Activated gamma-delta T cell treated with Interleukin-2 at 50 U/mL for 16 hours (primary cell): ENCODE data around the gene GPR42.
A peak's percentile ranks its signal among the peaks of the same experiment; 100 is the strongest.
"Not testable (repeated sequence)": the region's sequence is repeated elsewhere in the genome, so short reads cannot be mapped to it uniquely, and the experiment has no call there.

Experiments
- DNase-seq: peaks from one replicate; pipeline ENCODE4 v3.0.0-alpha.2; 2020

Gene GPR42

DNA sequence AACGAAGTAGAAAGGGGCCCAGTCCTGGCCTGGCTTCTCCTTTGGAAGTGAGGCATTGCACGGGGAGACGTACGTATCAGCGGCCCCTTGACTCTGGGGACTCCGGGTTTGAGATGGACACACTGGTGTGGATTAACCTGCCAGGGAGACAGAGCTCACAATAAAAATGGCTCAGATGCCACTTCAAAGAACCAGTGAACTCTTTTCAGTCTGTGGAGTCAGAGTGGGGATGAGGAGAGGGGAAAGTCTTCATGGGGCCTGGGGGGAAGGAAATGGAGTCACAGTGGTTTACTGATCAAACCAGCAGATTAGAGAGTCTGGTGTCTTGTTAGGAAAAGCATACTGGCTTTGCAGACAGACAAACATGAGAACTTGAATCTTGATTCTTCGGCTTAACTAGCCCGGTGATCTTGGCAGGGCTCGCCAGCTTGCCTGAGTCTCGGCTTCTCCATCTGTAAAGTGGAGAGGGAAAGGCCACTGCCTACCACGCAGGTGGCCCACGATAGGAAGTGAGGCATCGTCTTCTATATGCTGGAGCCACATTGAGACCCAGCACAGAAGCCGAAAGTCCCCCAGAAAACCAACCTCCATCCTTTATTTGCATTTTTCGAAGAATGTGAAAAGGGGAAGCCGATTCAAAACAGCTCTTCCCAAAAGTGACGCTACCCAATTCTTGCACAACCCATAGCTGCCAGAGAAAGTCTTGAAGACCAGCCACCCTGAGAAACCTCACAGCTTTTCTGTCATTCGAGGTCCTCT is 23.5 kb upstream of the GPR42 start, which contains the start of gene FFAR1:
TSS of gene FFAR1 (plus strand) at position 732 of the 759 bp plus-strand sequence. CDS start 3,650 bp downstream, outside the sequence.
- no peak for DNase-seq

DNA sequence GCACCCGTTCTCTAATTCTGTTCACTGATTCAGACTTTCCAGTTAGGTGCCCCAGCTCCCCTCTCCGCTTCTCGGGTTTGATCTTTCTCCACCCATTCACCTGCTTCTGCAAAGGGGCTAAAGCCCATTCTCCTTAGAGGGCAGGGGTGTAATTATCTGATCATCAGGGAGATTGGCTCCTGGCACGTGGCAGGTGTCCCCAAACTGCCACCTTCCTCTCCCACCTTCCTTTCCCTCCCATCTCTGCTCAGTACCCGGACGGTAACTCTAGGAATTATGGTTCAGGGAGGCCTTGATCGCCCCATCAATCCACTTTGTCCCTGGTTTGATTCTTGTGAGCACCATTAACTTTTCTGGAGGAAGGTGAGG is 23.0 kb upstream of the GPR42 start:
- DNase-seq, result no peak

DNA sequence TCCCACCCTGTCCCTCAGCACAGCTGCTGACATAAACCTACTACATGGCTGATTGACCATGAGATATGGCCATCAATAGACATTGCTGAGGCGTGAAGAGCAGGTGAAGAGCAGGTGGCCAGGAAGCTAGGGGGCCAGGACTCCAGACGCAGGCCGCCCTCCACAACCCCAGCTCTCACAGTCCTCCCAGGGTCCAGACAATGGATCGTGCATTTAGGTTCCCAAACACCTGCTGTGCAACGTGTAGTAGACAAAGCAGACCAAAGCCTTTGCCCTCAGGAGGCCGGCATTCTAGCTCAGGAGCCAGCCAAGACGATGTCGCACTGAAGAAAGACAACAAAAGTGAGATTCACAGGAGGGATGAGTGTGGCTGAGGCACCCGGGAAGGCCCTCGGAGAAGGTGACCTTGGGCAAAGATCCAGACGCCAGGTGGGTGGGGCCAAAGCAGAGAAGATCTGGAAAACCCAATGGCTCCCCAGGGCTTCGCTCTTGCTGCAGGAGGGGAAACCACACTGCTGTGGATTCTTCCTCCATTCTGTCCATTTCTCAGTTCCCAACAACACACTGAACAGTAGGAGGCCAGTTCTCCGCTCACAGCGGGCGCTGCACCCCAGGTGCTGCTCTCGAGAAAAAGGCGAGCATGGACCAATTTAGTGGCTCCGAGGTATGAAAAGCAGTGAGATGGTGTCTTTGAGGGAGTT is 21.8 kb upstream of the GPR42 start:
- no peak for DNase-seq

DNA sequence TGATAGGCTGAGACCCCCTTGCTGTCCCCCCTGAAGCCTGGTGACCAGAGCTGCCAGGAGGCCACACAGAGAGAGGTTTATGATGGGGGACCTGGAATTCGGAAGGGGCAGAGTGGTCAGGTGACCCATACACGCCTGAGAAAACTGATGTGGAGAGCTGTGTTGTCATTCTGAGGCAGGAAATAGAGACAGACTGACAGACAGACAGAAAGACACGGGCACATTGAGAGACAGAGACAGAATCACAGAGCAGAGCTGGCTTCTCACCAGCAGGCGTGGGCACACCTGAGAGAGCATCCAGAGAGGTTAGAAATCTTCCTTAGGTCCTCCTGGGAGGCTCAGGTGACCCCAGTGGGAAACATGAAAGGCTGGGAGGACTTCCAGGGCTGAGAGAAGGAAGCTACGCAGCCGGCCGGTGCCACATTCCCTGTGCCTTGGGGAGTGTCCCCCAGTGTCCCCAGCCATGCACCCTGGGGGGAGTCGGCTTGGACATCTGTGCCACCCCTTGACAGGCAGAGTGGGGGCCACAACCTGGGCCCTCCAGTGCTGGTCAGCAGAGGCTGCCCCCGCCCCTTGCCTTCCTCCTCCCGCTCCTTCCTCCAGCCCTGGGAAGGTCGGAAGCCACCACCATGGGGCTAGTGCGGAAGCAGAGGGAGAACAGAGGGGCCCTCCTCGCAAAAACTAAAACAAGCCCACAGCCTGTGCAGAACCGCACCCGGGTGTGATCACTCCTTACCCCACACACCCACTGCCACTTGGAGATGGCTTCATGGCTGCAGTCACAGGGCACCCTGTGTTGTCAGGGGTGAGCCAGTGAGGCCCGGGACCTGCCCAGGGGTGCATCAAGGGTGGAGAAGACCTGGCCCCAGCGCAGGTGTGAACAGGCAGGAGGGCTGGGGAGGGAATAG is 21.0 kb upstream of the GPR42 start:
- DNase-seq, result no peak

DNA sequence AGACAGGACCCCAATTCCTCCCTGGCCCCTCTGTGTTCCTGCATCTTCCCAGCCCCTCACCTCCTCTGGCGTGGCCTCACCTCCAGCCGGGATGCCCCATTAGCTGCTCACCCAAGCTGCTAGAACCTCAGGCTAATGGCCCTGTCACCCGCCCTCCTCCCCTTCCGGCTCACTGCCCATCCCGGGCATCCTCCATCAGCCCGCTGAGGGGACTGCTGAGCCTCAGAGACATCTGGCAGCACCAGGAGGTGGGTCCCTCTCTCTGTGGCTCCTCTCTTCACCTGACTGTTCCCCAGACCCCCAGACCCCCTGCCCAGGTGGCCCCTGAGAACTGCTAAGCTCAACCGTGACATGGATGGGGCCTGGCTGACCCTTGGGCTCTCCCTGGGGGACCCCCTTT is 20.3 kb upstream of the GPR42 start:
- DNase-seq, result no peak

DNA sequence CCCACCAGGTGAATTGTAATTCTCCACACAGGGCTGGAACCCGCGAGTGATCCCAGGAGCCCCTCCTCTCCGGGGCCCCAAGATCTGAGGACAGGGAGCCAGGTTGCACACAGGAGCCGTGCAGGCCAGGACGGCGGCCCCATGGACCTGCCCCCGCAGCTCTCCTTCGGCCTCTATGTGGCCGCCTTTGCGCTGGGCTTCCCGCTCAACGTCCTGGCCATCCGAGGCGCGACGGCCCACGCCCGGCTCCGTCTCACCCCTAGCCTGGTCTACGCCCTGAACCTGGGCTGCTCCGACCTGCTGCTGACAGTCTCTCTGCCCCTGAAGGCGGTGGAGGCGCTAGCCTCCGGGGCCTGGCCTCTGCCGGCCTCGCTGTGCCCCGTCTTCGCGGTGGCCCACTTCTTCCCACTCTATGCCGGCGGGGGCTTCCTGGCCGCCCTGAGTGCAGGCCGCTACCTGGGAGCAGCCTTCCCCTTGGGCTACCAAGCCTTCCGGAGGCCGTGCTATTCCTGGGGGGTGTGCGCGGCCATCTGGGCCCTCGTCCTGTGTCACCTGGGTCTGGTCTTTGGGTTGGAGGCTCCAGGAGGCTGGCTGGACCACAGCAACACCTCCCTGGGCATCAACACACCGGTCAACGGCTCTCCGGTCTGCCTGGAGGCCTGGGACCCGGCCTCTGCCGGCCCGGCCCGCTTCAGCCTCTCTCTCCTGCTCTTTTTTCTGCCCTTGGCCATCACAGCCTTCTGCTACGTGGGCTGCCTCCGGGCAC is 19.3 kb upstream of the GPR42 start:
- no peak for DNase-seq

DNA sequence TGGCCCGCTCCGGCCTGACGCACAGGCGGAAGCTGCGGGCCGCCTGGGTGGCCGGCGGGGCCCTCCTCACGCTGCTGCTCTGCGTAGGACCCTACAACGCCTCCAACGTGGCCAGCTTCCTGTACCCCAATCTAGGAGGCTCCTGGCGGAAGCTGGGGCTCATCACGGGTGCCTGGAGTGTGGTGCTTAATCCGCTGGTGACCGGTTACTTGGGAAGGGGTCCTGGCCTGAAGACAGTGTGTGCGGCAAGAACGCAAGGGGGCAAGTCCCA is 18.8 kb upstream of the GPR42 start:
- no peak for DNase-seq

DNA sequence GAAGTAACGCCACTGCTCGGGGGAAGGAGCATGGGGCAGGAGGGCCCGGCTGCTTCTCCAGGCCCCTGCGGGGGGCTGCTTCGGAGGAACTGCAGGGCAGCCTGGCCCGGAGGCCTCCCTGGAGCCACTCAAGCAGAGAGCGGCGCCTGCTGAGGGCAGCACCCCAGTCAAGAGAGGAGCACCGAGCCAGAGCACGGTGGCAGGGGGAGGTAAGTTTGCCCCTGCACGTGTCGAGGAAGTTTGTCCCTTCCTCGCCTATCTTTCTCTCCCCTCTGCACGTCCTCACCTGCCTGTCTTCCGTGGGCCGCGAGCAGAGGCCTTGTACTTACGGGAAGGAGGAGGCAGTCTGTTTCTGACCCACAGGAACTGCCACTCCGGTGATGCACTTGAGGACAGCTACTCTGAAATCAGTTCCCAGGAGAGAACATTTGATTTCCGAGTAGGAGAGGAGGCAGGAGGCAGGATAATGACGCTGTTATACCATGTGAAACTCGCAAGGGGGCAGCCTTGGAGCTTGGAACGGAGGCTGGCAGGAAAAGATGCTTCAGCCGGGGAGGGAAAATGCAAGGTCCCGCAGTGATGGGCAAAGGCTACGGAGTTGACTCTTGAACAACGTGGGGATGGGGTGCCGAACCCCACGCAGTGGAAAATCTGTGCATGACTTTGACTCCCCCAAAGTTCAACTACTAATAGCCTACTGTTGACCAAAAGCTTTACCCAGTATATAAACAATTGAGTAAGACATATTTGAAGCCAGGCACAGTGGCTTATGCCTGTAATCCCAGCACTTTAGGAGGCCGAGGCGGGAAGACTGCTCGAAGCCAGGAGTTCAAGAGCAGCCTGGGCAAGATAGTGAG is 18.2 kb upstream of the GPR42 start:
- peak; percentile 62 for DNase-seq

DNA sequence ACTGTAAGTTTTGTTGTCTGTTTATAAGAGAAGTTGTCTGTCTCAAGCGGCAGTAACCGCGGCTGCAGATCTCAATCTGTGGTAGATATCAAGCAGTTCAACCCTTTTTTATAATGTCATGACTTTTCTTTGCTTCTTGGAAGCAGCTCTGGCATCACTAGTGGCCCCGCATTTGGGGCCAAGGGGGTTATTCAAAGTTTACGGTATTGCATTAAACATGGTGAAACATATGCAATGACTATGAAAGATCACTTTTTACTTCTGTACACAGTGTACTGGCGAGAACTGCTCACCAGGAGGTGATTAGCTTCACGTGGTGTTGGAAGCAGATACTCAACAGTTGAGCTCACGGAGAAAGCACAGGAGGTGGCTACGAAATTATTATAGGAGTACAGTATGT is 17.2 kb upstream of the GPR42 start:
- DNase-seq, result no peak

DNA sequence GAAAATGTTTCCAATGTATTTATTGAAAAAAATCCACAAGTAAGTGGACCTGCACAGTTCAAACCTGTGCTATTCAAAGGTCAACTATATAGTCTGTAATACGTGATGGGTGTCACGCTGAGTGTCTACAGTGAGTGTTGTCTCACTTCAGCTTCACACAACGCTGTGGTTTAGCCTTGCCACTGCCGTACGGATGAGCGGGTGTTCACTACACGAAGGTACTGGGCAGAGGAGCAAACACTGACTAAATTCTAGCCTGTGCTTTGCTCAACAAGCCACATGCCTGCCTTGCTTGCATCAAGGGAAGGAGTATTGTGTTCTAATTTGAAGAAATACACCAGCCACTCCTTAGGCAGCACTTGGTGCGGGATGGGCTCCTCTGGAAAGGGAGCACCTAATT is 16.0 kb upstream of the GPR42 start:
- no peak for DNase-seq

DNA sequence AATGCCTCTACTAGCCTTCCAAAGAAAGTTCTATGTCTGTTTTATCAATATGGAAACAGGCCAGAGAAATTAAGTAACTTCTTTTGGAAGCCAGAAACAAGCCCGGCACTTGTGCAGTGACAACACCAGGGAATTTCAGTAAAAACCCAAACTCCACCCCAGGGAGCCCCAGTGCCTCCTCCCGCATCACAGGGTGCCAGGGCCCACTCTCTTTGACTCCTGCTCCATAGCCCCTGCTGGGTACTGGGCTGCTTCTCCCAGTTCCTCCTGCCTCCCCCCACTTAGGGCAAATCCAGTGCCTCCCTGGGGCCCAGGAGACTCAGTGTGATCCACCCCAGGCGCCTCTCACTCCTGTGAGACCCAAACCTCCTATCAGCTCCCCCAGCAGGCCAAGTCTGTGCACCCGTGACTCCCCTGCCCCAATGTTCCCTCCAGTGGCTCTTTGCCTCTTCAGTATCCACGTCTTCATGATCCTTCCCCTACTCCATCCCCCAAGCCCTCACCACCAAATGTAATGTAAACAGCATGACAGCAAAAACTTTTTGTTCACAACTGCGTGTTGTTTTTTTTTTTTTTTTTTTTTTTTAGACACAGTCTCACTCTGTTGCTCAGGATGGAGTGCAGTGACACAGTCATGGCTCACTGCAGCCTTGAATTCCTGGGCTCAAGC is 14.9 kb upstream of the GPR42 start:
- DNase-seq, result no peak

DNA sequence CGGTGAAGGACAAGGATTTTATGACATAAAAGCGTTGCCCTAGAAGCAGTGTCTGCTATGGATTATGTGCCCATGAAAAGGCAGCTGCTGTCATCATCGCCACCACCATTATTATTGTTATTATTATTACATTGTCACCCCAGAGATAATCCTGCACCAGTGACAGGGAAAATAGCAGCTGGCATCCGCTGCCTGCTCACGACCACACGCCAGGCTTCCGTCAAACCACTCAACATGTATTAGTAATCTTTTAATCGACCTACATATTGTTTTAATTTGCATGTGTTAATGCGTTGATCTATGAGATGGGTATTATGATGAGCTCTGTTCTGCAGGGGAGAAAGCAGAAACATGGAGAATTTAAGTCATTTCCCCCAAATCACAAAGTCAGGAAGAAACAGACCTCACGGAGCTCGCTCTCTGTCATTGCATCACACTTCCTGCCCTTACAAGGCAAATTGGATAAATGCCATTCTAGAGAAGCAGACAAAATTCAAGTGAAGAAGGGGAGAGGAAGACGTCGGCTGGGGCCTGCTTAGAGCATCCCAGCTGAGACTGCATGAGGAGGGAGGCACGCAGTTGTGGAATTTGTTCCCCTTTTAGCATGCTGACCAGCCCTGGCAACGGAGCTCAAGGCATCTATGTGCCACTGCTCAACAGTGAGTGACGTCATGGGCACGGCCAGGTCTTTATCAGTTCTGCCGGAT is 12.8 kb upstream of the GPR42 start, which contains the start of gene FFAR3:
TSS of gene FFAR3 (plus strand) at position 594 of the 707 bp plus-strand sequence. CDS start 431 bp downstream, outside the sequence.
- DNase-seq, result no peak

DNA sequence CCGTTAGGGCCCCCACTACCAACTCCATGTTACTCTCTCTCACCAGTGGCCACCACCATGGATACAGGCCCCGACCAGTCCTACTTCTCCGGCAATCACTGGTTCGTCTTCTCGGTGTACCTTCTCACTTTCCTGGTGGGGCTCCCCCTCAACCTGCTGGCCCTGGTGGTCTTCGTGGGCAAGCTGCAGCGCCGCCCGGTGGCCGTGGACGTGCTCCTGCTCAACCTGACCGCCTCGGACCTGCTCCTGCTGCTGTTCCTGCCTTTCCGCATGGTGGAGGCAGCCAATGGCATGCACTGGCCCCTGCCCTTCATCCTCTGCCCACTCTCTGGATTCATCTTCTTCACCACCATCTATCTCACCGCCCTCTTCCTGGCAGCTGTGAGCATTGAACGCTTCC is 12.0 kb upstream of the GPR42 start:
- not testable (repeated sequence) for DNase-seq

DNA sequence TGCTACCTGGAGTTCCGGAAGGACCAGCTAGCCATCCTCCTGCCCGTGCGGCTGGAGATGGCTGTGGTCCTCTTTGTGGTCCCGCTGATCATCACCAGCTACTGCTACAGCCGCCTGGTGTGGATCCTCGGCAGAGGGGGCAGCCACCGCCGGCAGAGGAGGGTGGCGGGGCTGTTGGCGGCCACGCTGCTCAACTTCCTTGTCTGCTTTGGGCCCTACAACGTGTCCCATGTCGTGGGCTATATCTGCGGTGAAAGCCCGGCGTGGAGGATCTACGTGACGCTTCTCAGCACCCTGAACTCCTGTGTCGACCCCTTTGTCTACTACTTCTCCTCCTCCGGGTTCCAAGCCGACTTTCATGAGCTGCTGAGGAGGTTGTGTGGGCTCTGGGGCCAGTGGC is 11.5 kb upstream of the GPR42 start:
- DNase-seq, result not testable (repeated sequence)

DNA sequence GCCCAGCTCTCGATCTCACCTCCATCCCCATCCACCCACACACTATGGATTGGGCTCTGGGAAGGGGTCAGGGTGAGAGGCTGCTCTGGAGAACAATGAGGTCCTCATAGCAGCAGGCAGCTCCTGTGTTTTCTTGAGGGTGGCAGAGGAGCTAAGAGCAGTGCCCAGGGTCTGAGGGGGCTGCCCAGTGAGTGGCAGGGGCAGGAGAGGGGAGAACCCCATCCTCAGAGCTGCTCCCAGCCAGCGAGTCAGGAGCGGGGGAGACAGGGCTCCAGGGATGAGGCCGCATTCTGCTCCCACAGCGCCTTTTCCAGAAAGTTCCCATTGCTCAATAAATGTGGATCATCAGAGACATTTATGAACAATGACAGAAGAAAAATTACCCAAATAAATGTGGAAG is 10.8 kb upstream of the GPR42 start:
- not testable (repeated sequence) for DNase-seq

DNA sequence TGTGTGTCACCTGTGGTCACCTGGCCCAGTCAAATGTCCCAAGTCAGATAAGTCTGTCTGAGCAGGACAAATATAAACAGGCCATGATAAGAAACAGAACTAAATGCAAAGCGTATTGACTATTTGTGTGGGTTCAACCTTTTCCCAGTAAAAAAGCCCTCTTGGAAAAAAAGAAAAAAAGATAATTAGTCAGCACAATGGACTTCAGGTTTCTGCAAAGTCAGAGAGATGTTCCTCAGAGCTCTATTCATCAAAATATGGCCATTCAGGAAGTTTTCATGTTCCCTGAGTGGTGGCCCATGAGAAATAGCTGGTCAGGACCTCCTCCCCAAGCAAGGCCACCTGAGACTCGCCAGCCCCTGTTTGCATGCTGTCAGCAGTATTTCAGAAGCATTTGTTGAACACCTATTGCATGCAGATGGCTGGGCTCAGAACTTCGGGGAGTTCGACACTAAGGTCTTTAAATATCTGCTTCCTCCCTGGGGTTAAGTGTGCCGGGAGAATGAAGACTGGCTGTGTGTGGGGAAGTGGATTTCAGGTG is 9.9 kb upstream of the GPR42 start:
- no peak for DNase-seq

DNA sequence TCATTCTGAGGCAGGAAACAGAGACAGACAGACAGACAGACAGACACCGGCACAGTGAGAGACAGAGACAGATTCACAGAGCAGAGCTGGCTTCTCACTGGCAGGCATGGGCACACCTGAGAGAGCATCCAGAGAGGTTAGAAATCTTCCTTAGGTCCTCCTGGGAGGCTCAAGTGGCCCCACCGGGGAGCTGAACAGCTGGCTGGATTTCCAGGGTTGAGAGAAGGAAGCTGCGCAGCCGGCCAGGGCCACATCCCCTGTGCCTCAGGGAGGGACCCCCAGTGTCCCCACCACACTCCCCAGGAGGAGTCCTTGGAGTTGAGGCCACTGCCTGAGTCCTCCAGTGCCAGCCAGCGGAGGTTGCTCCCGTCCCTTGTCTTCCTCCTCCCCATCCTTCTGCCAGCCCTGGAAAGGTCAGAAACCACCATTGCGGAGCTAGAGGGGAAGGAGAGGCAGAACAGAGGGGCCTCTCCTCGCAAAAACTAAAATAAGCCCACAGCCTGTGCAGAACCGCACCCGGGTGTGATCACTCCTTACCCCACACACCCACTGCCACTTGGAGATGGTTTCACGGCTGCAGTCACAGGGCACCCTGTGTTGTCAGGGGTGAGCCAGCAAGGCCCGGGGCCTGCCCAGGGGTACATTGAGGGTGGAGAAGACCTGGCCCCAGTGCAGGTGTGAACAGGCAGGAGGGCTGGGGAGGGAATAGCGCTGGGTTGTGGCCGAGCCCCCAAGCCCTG is 8.4 kb upstream of the GPR42 start:
- DNase-seq, result no peak

DNA sequence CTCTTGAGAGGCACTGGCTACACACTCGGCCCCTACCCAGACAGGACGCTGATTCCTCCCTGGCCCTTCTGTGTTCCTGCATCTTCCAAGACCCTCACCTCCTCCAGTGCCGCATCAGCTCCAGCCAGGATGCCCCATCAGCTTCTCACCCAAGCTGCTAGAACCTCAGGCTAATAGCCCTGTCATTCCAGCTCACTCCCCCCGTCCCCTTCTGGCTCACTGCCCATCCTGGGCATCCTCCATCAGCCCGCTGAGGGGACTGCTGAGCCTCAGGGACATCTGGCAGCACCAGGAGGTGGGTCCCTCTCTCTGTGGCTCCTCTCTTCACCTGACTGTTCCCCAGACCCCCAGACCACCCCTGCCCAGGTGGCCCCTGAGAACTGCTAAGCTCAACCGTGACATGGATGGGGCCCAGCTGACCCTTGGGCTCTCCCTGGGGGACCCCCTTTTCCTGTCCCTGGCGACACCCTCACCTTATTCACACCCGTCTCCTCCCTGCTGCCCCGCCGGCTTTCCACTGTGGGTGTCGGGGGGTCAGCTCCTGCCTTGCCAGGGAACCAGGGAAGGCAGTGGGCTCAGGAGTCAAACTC is 7.8 kb upstream of the GPR42 start:
- no peak for DNase-seq
